ENCODE data around the gene ENDOD1. TPM values are rescaled to one million over a fixed set of nuclear protein-coding genes. Genes with fewer than 3 reads are reported as not detected.

The ENDOD1 gene
- total RNA-seq, 2 donors from 2014 or later: 49.6 to 79.8 TPM

DNA sequence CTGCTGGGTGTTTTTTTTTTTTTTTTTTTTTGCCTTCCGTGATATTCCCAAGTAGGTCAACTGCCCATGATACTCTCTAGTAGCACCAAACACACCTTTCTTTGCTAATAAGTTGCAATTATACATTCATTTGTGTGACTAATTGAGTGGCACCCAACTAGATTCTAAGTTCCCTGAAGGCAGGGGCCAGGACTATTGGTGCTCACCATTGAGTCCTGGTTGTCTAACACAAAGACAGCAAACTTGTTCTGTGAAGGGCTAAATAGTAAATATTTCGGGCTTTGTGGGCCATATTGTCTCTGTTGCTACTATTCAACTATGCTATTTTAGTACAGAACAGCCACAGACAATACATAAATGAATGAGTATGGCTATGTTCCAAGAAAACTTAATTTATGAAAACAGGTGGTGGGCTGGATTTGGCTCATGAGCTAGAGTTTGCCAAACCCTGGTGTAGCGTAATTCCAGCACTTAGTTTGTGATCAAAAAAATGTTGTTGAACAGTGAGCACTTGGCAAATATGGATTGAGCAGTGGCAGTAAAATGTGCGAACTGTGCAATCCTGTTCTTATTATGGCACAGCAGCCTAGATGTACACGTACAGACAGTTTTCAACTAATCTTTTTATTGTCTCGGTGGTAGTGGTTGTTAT, 11.3 kb downstream of the ENDOD1 start:
- H3K4me3 ChIP-seq: no peak overlapping the region
- TF ChIP-seq, protein P1, sequence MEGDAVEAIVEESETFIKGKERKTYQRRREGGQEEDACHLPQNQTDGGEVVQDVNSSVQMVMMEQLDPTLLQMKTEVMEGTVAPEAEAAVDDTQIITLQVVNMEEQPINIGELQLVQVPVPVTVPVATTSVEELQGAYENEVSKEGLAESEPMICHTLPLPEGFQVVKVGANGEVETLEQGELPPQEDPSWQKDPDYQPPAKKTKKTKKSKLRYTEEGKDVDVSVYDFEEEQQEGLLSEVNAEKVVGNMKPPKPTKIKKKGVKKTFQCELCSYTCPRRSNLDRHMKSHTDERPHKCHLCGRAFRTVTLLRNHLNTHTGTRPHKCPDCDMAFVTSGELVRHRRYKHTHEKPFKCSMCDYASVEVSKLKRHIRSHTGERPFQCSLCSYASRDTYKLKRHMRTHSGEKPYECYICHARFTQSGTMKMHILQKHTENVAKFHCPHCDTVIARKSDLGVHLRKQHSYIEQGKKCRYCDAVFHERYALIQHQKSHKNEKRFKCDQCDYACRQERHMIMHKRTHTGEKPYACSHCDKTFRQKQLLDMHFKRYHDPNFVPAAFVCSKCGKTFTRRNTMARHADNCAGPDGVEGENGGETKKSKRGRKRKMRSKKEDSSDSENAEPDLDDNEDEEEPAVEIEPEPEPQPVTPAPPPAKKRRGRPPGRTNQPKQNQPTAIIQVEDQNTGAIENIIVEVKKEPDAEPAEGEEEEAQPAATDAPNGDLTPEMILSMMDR (IDR thresholded peaks at IDR 0.05): no peak
- TF ChIP-seq POLR2AphosphoS5 (IDR thresholded peaks at IDR 0.05) (no peak), POLR2A (IDR thresholded peaks at IDR 0.05) (no peak)
- no peaks in the 10 kb centered on the region for H3K9me3 ChIP-seq
- no peak for DNase-seq (ENCODE audit: low spot score)
- H3K27ac ChIP-seq: no peak overlapping the region
- no peaks in the 10 kb centered on the region for H3K27me3 ChIP-seq (replicated peaks; ENCODE audit: insufficient read depth)
- H3K4me1 ChIP-seq (replicated peaks): no peaks in the 10 kb centered on the region
- intact Hi-C loops (cut with DNase I): no loop called here
- H3K36me3 ChIP-seq: no peaks in the 10 kb centered on the region
- 66% methylated on average over 6 of the region's 6 CpGs for WGBS

DNA sequence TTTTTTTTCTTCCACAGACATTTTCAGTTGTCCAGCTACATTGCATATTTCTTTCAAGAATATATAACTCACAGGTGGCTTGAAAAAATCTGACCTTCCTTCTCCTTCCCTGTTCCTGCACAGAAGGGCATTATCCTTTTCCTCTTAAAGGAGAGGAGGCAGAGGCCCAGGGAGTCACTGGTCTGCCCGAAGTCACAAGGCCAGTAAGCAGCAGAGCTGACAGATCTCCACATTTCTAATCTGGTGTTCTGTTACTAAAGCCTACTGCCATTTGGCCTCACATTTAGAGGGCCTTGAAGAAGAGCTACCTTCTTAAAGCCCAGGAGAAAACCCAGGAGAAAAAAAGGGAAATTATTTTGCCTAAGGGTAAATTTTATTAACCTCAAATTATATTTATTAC, 12.3 kb downstream of the ENDOD1 start:
- intact Hi-C loops (cut with DNase I): no loop called here
- H3K27me3 ChIP-seq (replicated peaks; ENCODE audit: insufficient read depth): no peaks in the 10 kb centered on the region
- no peak overlapping the region for H3K4me3 ChIP-seq
- WGBS: 82% methylated on average over 1 of the region's 1 CpG
- H3K4me1 ChIP-seq (replicated peaks): no peaks in the 10 kb centered on the region
- H3K36me3 ChIP-seq: no peaks in the 10 kb centered on the region
- DNase-seq (ENCODE audit: low spot score): no peak
- no peak for TF ChIP-seq POLR2A (IDR thresholded peaks at IDR 0.05)
- no peak for TF ChIP-seq POLR2AphosphoS5 (IDR thresholded peaks at IDR 0.05)
- TF ChIP-seq, protein P1 (IDR thresholded peaks at IDR 0.05): no peak
- no peak overlapping the region for H3K27ac ChIP-seq
- H3K9me3 ChIP-seq: no peaks in the 10 kb centered on the region

DNA sequence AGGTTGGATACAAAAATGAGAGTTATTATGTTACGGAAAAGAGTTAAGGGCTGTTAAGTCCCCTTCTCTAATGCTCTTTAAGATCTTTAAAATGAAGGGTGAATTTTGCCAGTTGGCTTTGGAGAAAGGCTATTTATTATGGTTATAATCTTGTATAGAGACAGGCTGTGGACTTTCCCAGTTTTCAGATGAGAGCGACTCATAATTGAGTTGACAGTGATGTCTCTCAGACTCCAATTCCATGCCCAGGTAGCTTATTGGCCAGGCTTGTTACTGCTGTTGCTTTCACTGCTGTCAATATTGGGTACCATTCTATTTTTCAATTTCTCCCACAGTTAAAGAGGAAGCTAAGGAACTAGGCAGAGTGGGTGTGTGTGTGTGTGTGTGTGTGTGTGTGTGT, 13.1 kb downstream of the ENDOD1 start:
- WGBS: 96% methylated on average over 2 of the region's 2 CpGs
- no peak overlapping the region for H3K27ac ChIP-seq
- TF ChIP-seq, protein P1 (IDR thresholded peaks at IDR 0.05): no peak
- TF ChIP-seq POLR2AphosphoS5 (IDR thresholded peaks at IDR 0.05) (no peak), POLR2A (IDR thresholded peaks at IDR 0.05) (no peak)
- H3K9me3 ChIP-seq: no peaks in the 10 kb centered on the region
- DNase-seq (ENCODE audit: low spot score): no peak
- H3K4me3 ChIP-seq: no peak overlapping the region
- no peaks in the 10 kb centered on the region for H3K27me3 ChIP-seq (replicated peaks; ENCODE audit: insufficient read depth)
- no peaks in the 10 kb centered on the region for H3K36me3 ChIP-seq
- intact Hi-C loops (cut with DNase I): no loop called here
- no peaks in the 10 kb centered on the region for H3K4me1 ChIP-seq (replicated peaks)

DNA sequence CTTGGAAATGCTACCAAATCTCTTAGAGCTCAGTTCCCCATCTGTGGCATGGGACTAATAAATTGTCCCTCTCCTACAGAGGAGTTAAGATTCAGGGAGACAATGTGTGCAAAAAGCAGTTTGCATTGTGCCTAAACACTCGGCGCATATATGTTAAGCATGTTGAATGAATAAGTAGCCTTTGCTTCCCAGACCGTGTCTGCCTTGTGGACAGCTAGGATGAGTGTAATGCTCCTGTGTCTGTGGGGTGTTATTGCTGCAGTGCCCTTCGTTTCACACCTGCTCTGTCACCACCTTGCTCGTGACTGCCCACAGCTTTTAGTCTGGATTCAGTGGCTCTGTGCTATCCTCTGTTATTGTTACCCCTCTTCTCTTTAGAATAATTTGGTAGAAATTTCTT, 14.1 kb downstream of the ENDOD1 start:
- DNase-seq (ENCODE audit: low spot score): no peak
- H3K4me1 ChIP-seq (replicated peaks): no peaks in the 10 kb centered on the region
- no peak overlapping the region for H3K27ac ChIP-seq
- no peak overlapping the region for H3K4me3 ChIP-seq
- H3K36me3 ChIP-seq: no peaks in the 10 kb centered on the region
- H3K9me3 ChIP-seq: no peaks in the 10 kb centered on the region
- intact Hi-C loops (cut with DNase I): no loop called here
- 90% methylated on average over 5 of the region's 5 CpGs for WGBS
- TF ChIP-seq, protein P1 (IDR thresholded peaks at IDR 0.05): no peak
- TF ChIP-seq POLR2AphosphoS5 (IDR thresholded peaks at IDR 0.05) (no peak), POLR2A (IDR thresholded peaks at IDR 0.05) (no peak)
- H3K27me3 ChIP-seq (replicated peaks; ENCODE audit: insufficient read depth): no peaks in the 10 kb centered on the region

DNA sequence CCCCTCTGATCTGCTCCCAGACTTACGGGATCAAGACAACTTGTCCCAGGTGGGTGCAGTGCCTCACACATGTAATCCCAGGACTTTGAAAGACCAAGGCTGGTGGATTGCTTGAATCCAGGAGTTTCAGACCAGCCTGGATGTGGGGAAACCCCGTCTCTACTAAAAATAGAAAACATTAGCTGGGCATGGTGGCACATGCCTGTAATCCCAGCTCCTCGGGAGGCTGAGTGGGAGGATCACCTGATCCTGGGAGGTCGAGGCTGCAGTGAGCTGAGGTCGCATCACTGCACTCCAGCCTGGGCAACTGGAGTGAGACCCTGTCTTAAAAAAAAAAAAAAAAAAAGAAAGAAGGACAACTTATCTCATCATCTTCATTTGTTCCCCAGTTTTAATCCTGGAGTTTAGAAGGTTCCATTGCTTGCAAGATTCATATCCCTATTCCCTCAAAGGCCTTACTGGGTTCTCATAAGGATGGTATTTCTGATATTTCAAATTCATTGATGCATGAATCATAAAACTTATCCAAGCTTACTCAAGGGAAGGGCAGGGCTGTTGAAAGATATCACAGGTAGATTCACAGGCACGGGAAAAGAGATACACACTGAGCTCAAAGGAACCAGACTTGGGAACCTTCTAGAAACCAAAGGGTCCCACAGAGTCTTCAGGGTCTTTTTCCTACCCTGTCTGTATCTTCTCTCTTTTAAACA, 14.6 kb downstream of the ENDOD1 start:
- DNase-seq (ENCODE audit: low spot score): no peak
- TF ChIP-seq POLR2A (IDR thresholded peaks at IDR 0.05) (no peak), POLR2AphosphoS5 (IDR thresholded peaks at IDR 0.05) (no peak)

More for the DNA sequence above, 14.6 kb downstream of the ENDOD1 start:
- no peak overlapping the region for H3K4me3 ChIP-seq
- 72% methylated on average over 6 of the region's 6 CpGs for WGBS
- H3K4me1 ChIP-seq (replicated peaks): no peaks in the 10 kb centered on the region
- H3K27ac ChIP-seq: no peak overlapping the region
- no peaks in the 10 kb centered on the region for H3K36me3 ChIP-seq
- no peaks in the 10 kb centered on the region for H3K27me3 ChIP-seq (replicated peaks; ENCODE audit: insufficient read depth)
- intact Hi-C loops (cut with DNase I): no loop called here
- no peaks in the 10 kb centered on the region for H3K9me3 ChIP-seq

Data from prostate gland (tissue), 2 donors.